A673 (cell line): ENCODE measurements around the gene VTA1.

Source experiments
- EZH2 ChIP-seq: fragments of 200-600 bp; sonication (generic); IDR thresholded peaks from 2 replicates; pipeline ENCODE4 v1.6.1; 2017; ENCODE audit warnings: borderline replicate concordance, low read depth, mild to moderate bottlenecking, mixed read lengths, antibody characterized with exemption, low read length; ENCODE audit not compliant: poor library complexity, severe bottlenecking
- TF ChIP-seq, protein P1 (sequence below): fragments of 300-800, 200-600 bp; sonication (generic); conservative IDR thresholded peaks from 2 replicates; pipeline ENCODE4 v1.5.1; 2017; ENCODE audit warnings: low read depth, mild to moderate bottlenecking, antibody characterized with exemption, low read length, moderate library complexity, mixed read lengths

GRCh38 chr6:142207265-142207877 is 60.3 kb downstream of the VTA1 start:
- TF ChIP-seq, protein P1, sequence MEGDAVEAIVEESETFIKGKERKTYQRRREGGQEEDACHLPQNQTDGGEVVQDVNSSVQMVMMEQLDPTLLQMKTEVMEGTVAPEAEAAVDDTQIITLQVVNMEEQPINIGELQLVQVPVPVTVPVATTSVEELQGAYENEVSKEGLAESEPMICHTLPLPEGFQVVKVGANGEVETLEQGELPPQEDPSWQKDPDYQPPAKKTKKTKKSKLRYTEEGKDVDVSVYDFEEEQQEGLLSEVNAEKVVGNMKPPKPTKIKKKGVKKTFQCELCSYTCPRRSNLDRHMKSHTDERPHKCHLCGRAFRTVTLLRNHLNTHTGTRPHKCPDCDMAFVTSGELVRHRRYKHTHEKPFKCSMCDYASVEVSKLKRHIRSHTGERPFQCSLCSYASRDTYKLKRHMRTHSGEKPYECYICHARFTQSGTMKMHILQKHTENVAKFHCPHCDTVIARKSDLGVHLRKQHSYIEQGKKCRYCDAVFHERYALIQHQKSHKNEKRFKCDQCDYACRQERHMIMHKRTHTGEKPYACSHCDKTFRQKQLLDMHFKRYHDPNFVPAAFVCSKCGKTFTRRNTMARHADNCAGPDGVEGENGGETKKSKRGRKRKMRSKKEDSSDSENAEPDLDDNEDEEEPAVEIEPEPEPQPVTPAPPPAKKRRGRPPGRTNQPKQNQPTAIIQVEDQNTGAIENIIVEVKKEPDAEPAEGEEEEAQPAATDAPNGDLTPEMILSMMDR, result peak; percentile 89
- TF ChIP-seq EZH2, result no peak
